CD14-positive monocyte (primary cell): ENCODE measurements around the gene TBL1XR1. TPM values are rescaled to one million over a fixed set of nuclear protein-coding genes. Genes with fewer than 3 reads are reported as not detected.

Experiments used
- DNase-seq, 3 donors: peaks; one replicate each; pipeline ENCODE4 v3.0.0-alpha.2; 2011 to 2022
- H2AFZ ChIP-seq: 2 replicates; pipeline ENCODE4 v1.6.0; 2012; ENCODE audit warnings: mild to moderate bottlenecking, low read depth, low read length, inconsistent platforms; ENCODE audit not compliant: insufficient read depth, poor library complexity, severe bottlenecking
- H3K27ac ChIP-seq, 2 donors: 1 replicate in 1 of 2; 2 replicates in 1 of 2; pipeline ENCODE4 v1.5.1; 2012 to 2013; ENCODE audit warnings: low read length in 2 of 2, control low read depth in 1 of 2, inconsistent platforms in 1 of 2, low read depth in 1 of 2, mild to moderate bottlenecking in 1 of 2
- H3K27me3 ChIP-seq, 2 donors: one replicate each; pipeline versions ENCODE4 v1.6.0 to v1.6.1; 2011 to 2013; ENCODE audit warnings: low read length in 2 of 2; ENCODE audit not compliant: control insufficient read depth in 2 of 2, insufficient read depth in 2 of 2
- H3K36me3 ChIP-seq, 2 donors: replicated peaks in 1 of 2; 1 replicate in 1 of 2; 2 replicates in 1 of 2; pipeline versions ENCODE4 v1.5.1 to v1.6.1; 2012 to 2013; ENCODE audit warnings: low read length in 2 of 2, control low read depth in 1 of 2, inconsistent platforms in 1 of 2, mild to moderate bottlenecking in 1 of 2; ENCODE audit not compliant: insufficient read depth in 2 of 2, control insufficient read depth in 1 of 2
- H3K4me1 ChIP-seq, 2 donors: 1 replicate in 1 of 2; 2 replicates in 1 of 2; pipeline versions ENCODE4 v1.5.1 to v1.6.1; 2012 to 2013; ENCODE audit warnings: low read length in 2 of 2, control low read depth in 1 of 2, inconsistent platforms in 1 of 2, mild to moderate bottlenecking in 1 of 2, moderate library complexity in 1 of 2; ENCODE audit not compliant: insufficient read depth in 2 of 2, control insufficient read depth in 1 of 2
- H3K4me2 ChIP-seq: replicated peaks from 2 replicates; pipeline ENCODE3; 2012; ENCODE audit warnings: low read length, moderate library complexity, mild to moderate bottlenecking; ENCODE audit not compliant: poor library complexity, severe bottlenecking; ENCODE audit errors: extremely low read depth
- H3K4me3 ChIP-seq, 3 experiments: fragments of 200-600 bp in 1 of 3; sonication (generic) in 1 of 3; replicated peaks in 1 of 3; 1 replicate in 2 of 3; 2 replicates in 1 of 3; pipeline ENCODE4 v1.5.1; 2011 to 2013; ENCODE audit warnings: low read length in 3 of 3, mild to moderate bottlenecking in 3 of 3, control low read depth in 2 of 3, low read depth in 2 of 3, inconsistent platforms in 1 of 3, moderate library complexity in 1 of 3
- H3K79me2 ChIP-seq: 2 replicates; pipeline ENCODE4 v1.6.0; 2012; ENCODE audit warnings: mild to moderate bottlenecking, control low read depth, inconsistent platforms, low read length, moderate library complexity; ENCODE audit not compliant: insufficient read depth
- H3K9ac ChIP-seq: 2 replicates; pipeline ENCODE4 v1.6.0; 2017; ENCODE audit warnings: low read length, mild to moderate bottlenecking; ENCODE audit not compliant: insufficient read depth, poor library complexity, severe bottlenecking
- H3K9me3 ChIP-seq, 2 donors: replicated peaks in 1 of 2; 1 replicate in 1 of 2; 2 replicates in 1 of 2; pipeline versions ENCODE4 v1.5.1 to v1.6.1; 2012 to 2013; ENCODE audit warnings: low read length in 2 of 2, control low read depth in 1 of 2; ENCODE audit not compliant: control insufficient read depth in 1 of 2, insufficient read depth in 1 of 2
- H4K20me1 ChIP-seq: 2 replicates; pipeline ENCODE4 v1.6.0; 2012; ENCODE audit warnings: mild to moderate bottlenecking, low read length, control low read depth, moderate library complexity; ENCODE audit not compliant: insufficient read depth
- H3K27ac Mint-ChIP-seq, 7 donors: one replicate each; pipeline ENCODE4 v1.8.0; 2020; ENCODE audit warnings: mild to moderate bottlenecking in 7 of 7, mixed read lengths in 7 of 7, moderate library complexity in 6 of 7, inconsistent platforms in 2 of 7
- H3K27me3 Mint-ChIP-seq, 3 donors: one replicate each; pipeline ENCODE4 v1.8.0; 2021 to 2022; ENCODE audit warnings: low read depth in 3 of 3, mild to moderate bottlenecking in 3 of 3, mixed read lengths in 3 of 3, moderate library complexity in 3 of 3, inconsistent platforms in 1 of 3
- H3K36me3 Mint-ChIP-seq, 2 donors: one replicate each; pipeline ENCODE4 v1.8.0; 2020; ENCODE audit warnings: mixed read lengths in 2 of 2, inconsistent platforms in 1 of 2, mild to moderate bottlenecking in 1 of 2
- H3K4me1 Mint-ChIP-seq: one replicate; pipeline ENCODE4 v1.8.0; 2020; ENCODE audit warnings: mild to moderate bottlenecking, mixed read lengths
- H3K4me3 Mint-ChIP-seq, 2 donors: one replicate each; pipeline ENCODE4 v1.8.0; 2020; ENCODE audit warnings: mild to moderate bottlenecking in 2 of 2, mixed read lengths in 2 of 2, moderate library complexity in 1 of 2
- H3K9me3 Mint-ChIP-seq, 7 donors: one replicate each; pipeline ENCODE4 v1.8.0; 2020 to 2022; ENCODE audit warnings: mixed read lengths in 7 of 7, mild to moderate bottlenecking in 6 of 7, moderate library complexity in 6 of 7, inconsistent platforms in 2 of 7
- WGBS: methylation state at CpG from one replicate; pipeline ENCODE4 v1.1.5; 2013; ENCODE audit warnings: missing lambda C conversion rate; ENCODE audit not compliant: insufficient coverage; 5-methylcytosine and 5-hydroxymethylcytosine counted together
- intact Hi-C, 2 donors: fragments of 100-400 bp; cut with micrococcal nuclease; formaldehyde crosslinking; loops; one replicate each; pipeline versions ENCODE4 v1.15.0 to v1.15.1; 2023
- polyA plus RNA-seq, 3 donors: library from polyadenylated mRNA; depleted of rRNA in 1 of 3; unstranded in 2 of 3; stranded (reverse) in 1 of 3; fragments of 300-500 nt in 2 of 3; fragments of >200 nt in 1 of 3; fragmentation: Illumina TruSeq in 2 of 3; gene quantifications; 1 replicate in 2 of 3; 2 replicates in 1 of 3; pipeline ENCODE4 v1.2.3, GENCODE V29; 2012 to 2021
- TF ChIP-seq, protein P1 (sequence below): fragments of 200-600 bp; IDR thresholded peaks from one replicate; pipeline ENCODE4 v1.8.0; 2022; ENCODE audit warnings: antibody characterized with exemption, mild to moderate bottlenecking

TBL1XR1 gene
- polyA plus RNA-seq, 3 donors, result 10.2 to 20.4 (median 18.3) TPM

DNA sequence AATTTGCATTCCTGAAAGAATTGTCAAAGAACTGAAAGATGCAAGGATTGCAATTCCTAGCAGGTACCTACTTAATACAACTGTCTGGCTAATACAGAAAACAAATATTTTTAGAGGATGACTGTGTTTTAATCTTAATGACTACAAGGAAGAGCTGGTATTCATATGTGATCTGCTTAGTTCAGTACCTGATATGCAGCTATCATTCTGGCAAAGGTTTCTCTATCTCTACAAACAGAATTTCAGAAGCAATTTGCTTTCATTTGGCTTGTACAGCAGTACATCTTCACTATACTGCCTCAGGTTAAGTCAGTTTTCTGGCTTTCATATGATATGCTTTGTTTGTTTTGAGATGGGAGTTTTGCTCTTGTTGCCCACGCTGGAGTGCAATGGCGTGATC lies 51.3 kb downstream of the TBL1XR1 start:
- WGBS, result 100% methylated on average over 2 of the region's 2 CpGs
- no peak overlapping the region for H2AFZ ChIP-seq
- H3K79me2 ChIP-seq, result peaks cover 100% of the 10 kb centered on the region
- no peaks in the 10 kb centered on the region for H3K27me3 ChIP-seq
- peak overlapping the region in 2 of 7 donors; percentile 41 to 43 for H3K27ac Mint-ChIP-seq
- H3K27ac ChIP-seq, result peak overlapping the region in 1 of 2 donors; percentile 65
- peaks cover 0 to 4% (median 0%) of the 10 kb centered on the region in 7 donors for H3K9me3 Mint-ChIP-seq
- peaks cover 33% of the 10 kb centered on the region for H3K4me1 Mint-ChIP-seq
- intact Hi-C loops, result no loop called here
- peaks cover 0 to 13% of the 10 kb centered on the region in 2 donors for H3K36me3 ChIP-seq
- H3K4me2 ChIP-seq, result no peak overlapping the region
- H3K9me3 ChIP-seq, result no peaks in the 10 kb centered on the region
- peaks cover 98% of the 10 kb centered on the region for H4K20me1 ChIP-seq
- DNase-seq, result no peak
- no peak overlapping the region for H3K4me3 Mint-ChIP-seq
- TF ChIP-seq, protein P1, sequence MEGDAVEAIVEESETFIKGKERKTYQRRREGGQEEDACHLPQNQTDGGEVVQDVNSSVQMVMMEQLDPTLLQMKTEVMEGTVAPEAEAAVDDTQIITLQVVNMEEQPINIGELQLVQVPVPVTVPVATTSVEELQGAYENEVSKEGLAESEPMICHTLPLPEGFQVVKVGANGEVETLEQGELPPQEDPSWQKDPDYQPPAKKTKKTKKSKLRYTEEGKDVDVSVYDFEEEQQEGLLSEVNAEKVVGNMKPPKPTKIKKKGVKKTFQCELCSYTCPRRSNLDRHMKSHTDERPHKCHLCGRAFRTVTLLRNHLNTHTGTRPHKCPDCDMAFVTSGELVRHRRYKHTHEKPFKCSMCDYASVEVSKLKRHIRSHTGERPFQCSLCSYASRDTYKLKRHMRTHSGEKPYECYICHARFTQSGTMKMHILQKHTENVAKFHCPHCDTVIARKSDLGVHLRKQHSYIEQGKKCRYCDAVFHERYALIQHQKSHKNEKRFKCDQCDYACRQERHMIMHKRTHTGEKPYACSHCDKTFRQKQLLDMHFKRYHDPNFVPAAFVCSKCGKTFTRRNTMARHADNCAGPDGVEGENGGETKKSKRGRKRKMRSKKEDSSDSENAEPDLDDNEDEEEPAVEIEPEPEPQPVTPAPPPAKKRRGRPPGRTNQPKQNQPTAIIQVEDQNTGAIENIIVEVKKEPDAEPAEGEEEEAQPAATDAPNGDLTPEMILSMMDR, result no peak
- H3K4me3 ChIP-seq, result no peak overlapping the region
- peaks cover 16 to 19% of the 10 kb centered on the region in 2 donors for H3K4me1 ChIP-seq
- H3K27me3 Mint-ChIP-seq, result no peaks in the 10 kb centered on the region
- no peak overlapping the region for H3K9ac ChIP-seq
- peaks cover 0 to 9% of the 10 kb centered on the region in 2 donors for H3K36me3 Mint-ChIP-seq

GRCh38 chr3:177145381-177145780 lies 51.9 kb downstream of the TBL1XR1 start:
- intact Hi-C loops, result no loop called here
- peaks cover 33% of the 10 kb centered on the region for H3K4me1 Mint-ChIP-seq
- peaks cover 0 to 4% (median 0%) of the 10 kb centered on the region in 7 donors for H3K9me3 Mint-ChIP-seq
- peaks cover 98% of the 10 kb centered on the region for H4K20me1 ChIP-seq
- H3K4me3 ChIP-seq, result no peak overlapping the region
- H3K4me1 ChIP-seq, result peaks cover 16 to 19% of the 10 kb centered on the region in 2 donors
- H3K36me3 ChIP-seq, result peaks cover 0 to 13% of the 10 kb centered on the region in 2 donors
- H3K27me3 Mint-ChIP-seq, result no peaks in the 10 kb centered on the region
- WGBS, result 88% methylated on average over 1 of the region's 1 CpG
- peak overlapping the region in 3 of 7 donors; percentile 35 to 65 (median 42) for H3K27ac Mint-ChIP-seq
- no peak overlapping the region for H3K4me2 ChIP-seq
- H3K79me2 ChIP-seq, result peaks cover 100% of the 10 kb centered on the region
- H3K27ac ChIP-seq, result peak overlapping the region in 1 of 2 donors; percentile 65
- TF ChIP-seq, protein P1, result no peak
- H3K36me3 Mint-ChIP-seq, result peaks cover 0 to 9% of the 10 kb centered on the region in 2 donors
- H3K4me3 Mint-ChIP-seq, result no peak overlapping the region
- H3K9ac ChIP-seq, result no peak overlapping the region
- H3K27me3 ChIP-seq, result no peaks in the 10 kb centered on the region
- DNase-seq, result no peak
- H2AFZ ChIP-seq, result no peak overlapping the region
- H3K9me3 ChIP-seq, result no peaks in the 10 kb centered on the region
